Sigmoid colon (tissue), 7 donors: ENCODE data around the gene PTPRH. TPM values are rescaled to one million over a fixed set of nuclear protein-coding genes. Genes with fewer than 3 reads are reported as not detected.
"Not testable (repeated sequence)": the region's sequence is repeated elsewhere in the genome, so short reads cannot be mapped to it uniquely, and the experiment has no call there.

ENCODE experiments used
- DNase-seq: peaks from one replicate; pipeline ENCODE4 v3.0.0-alpha.2; 2019
- H3K27ac ChIP-seq, 4 donors: fragments of 200-600 bp; sonication (generic); one replicate each; pipeline ENCODE4 v1.5.1; 2016 to 2019; ENCODE audit warnings: mild to moderate bottlenecking in 1 of 4
- H3K27me3 ChIP-seq, 3 donors: fragments of 200-600 bp; sonication (generic); one replicate each; pipeline ENCODE4 v1.5.1; 2019; ENCODE audit warnings: mild to moderate bottlenecking in 1 of 3
- H3K36me3 ChIP-seq, 4 donors: fragments of 200-600 bp; sonication (generic); one replicate each; pipeline ENCODE4 v1.5.1; 2016 to 2019
- H3K4me1 ChIP-seq, 4 donors: fragments of 200-600 bp; sonication (generic); one replicate each; pipeline ENCODE4 v1.5.1; 2017 to 2019
- H3K4me3 ChIP-seq, 4 donors: fragments of 200-600 bp; sonication (generic); one replicate each; pipeline ENCODE4 v1.5.1; 2017 to 2019; ENCODE audit warnings: mild to moderate bottlenecking in 2 of 4, moderate library complexity in 1 of 4
- H3K9me3 ChIP-seq, 4 donors: fragments of 200-600 bp in 3 of 4; sonication (generic) in 3 of 4; one replicate each; pipeline versions ENCODE4 v1.5.1 to v1.6.1; 2013 to 2019
- CTCF ChIP-seq, 4 experiments: fragments of 450-650 bp in 3 of 4; fragments of 200-600 bp in 1 of 4; IDR thresholded peaks; one replicate each; pipeline ENCODE4 v1.5.1; 2016 to 2019; ENCODE audit warnings: antibody characterized with exemption in 4 of 4, mild to moderate bottlenecking in 3 of 4, moderate library complexity in 2 of 4
- EP300 ChIP-seq, 4 donors: sonication (generic); formaldehyde crosslinking; IDR thresholded peaks; one replicate each; pipeline ENCODE4 v1.6.1; 2017; ENCODE audit warnings: antibody characterized with exemption in 4 of 4
- POLR2A ChIP-seq, 2 donors: fragments of 450-650 bp; IDR thresholded peaks; one replicate each; pipeline ENCODE4 v1.6.1; 2016; ENCODE audit warnings: antibody characterized with exemption in 2 of 2, mild to moderate bottlenecking in 2 of 2, moderate library complexity in 2 of 2
- POLR2AphosphoS5 ChIP-seq, 4 donors: sonication (generic); formaldehyde crosslinking; IDR thresholded peaks; one replicate each; pipeline ENCODE4 v1.6.1; 2017; ENCODE audit warnings: antibody characterized with exemption in 4 of 4
- WGBS, 2 donors: extraction: QIAGEN DNeasy Blood & Tissue Kit; methylation state at CpG; one replicate each; pipeline ENCODE4 v1.1.7; 2013; 5-methylcytosine and 5-hydroxymethylcytosine counted together
- intact Hi-C: fragments of 100-400 bp; cut with DNase I; formaldehyde crosslinking; loops from one replicate; pipeline ENCODE4 v1.15.1; 2023
- polyA plus RNA-seq, 3 donors: library from polyadenylated mRNA; stranded (reverse); fragments of 200-250 nt; gene quantifications; one replicate each; pipeline ENCODE4 v1.2.3, GENCODE V29; 2013
- total RNA-seq, 4 donors: library from RNA; depleted of rRNA; stranded (reverse); fragments of >200 nt; gene quantifications; one replicate each; pipeline ENCODE4 v1.1.0, GENCODE V29; 2016
- donor health status: healthy with polysubstance abuse.
- donor health status: Bipolar disorder and iron deficiency.
- donor health status: healthy.

Gene PTPRH
- total and polyA plus RNA-seq, 7 donors = 0.95 to 61.3 (median 4.3) TPM

GRCh38 chr19:55174425-55175116, 34.7 kb downstream of the PTPRH start:
- no peak overlapping the region for H3K27ac ChIP-seq
- no peak for TF ChIP-seq EP300 (IDR thresholded peaks at IDR 0.05)
- TF ChIP-seq CTCF (IDR thresholded peaks at IDR 0.05) = no peak
- no peak for TF ChIP-seq POLR2AphosphoS5 (IDR thresholded peaks at IDR 0.05)
- H3K27me3 ChIP-seq = peaks cover 52 to 100% (median 97%) of the 10 kb centered on the region in 3 donors
- no peaks in the 10 kb centered on the region for H3K9me3 ChIP-seq
- no peaks in the 10 kb centered on the region for H3K36me3 ChIP-seq
- intact Hi-C loops = no loop called here
- no peak overlapping the region for H3K4me3 ChIP-seq
- no peak for DNase-seq
- WGBS, 2 donors = 65 to 69% methylated on average over 21 of the region's 21 CpGs
- peaks cover 0 to 29% (median 19%) of the 10 kb centered on the region in 4 donors for H3K4me1 ChIP-seq

GRCh38 chr19:55173714-55174409, 35.4 kb downstream of the PTPRH start:
- TF ChIP-seq CTCF (IDR thresholded peaks at IDR 0.05) = no peak
- no peak for TF ChIP-seq EP300 (IDR thresholded peaks at IDR 0.05)
- TF ChIP-seq POLR2A (IDR thresholded peaks at IDR 0.05) = no peak
- no peak for TF ChIP-seq POLR2AphosphoS5 (IDR thresholded peaks at IDR 0.05)
- no peaks in the 10 kb centered on the region for H3K9me3 ChIP-seq
- H3K4me1 ChIP-seq = peaks cover 0 to 22% (median 12%) of the 10 kb centered on the region in 4 donors
- DNase-seq = no peak
- no peaks in the 10 kb centered on the region for H3K36me3 ChIP-seq
- H3K27me3 ChIP-seq = peaks cover 47 to 100% (median 97%) of the 10 kb centered on the region in 3 donors
- intact Hi-C loops = no loop called here
- no peak overlapping the region for H3K27ac ChIP-seq
- 1% methylated on average over 37 of the region's 37 CpGs for WGBS, 2 donors
- peak overlapping the region in 3 of 4 donors; percentile 21 to 35 (median 31) for H3K4me3 ChIP-seq

GRCh38 chr19:55173186-55173713, 36.1 kb downstream of the PTPRH start:
- H3K4me3 ChIP-seq = peak overlapping the region in 3 of 4 donors; percentile 21 to 35 (median 31)
- no peak for TF ChIP-seq POLR2A (IDR thresholded peaks at IDR 0.05)
- no peak for TF ChIP-seq CTCF (IDR thresholded peaks at IDR 0.05)
- DNase-seq = no peak
- no peaks in the 10 kb centered on the region for H3K36me3 ChIP-seq
- H3K27ac ChIP-seq = no peak overlapping the region
- H3K27me3 ChIP-seq = peaks cover 48 to 100% (median 97%) of the 10 kb centered on the region in 3 donors
- 3 to 8% methylated on average over 32 of the region's 32 CpGs for WGBS, 2 donors
- H3K9me3 ChIP-seq = no peaks in the 10 kb centered on the region
- peaks cover 0 to 19% (median 11%) of the 10 kb centered on the region in 4 donors for H3K4me1 ChIP-seq
- intact Hi-C loops = no loop called here

- WGBS, 2 donors = 19 to 20% methylated on average over 12 of the region's 12 CpGs
- intact Hi-C loops = no loop called here
- H3K27me3 ChIP-seq = peaks cover 47 to 100% (median 96%) of the 10 kb centered on the region in 3 donors
- H3K9me3 ChIP-seq = no peaks in the 10 kb centered on the region
- H3K4me1 ChIP-seq = peaks cover 0 to 19% (median 11%) of the 10 kb centered on the region in 4 donors
- DNase-seq = no peak
- H3K36me3 ChIP-seq = no peaks in the 10 kb centered on the region
- no peak for TF ChIP-seq POLR2A (IDR thresholded peaks at IDR 0.05)
- no peak overlapping the region for H3K4me3 ChIP-seq
- H3K27ac ChIP-seq = no peak overlapping the region
Measured at GRCh38 chr19:55172741-55173140, 36.6 kb downstream of the PTPRH start.

GRCh38 chr19:55172318-55172717, 37.0 kb downstream of the PTPRH start:
- H3K27me3 ChIP-seq = peaks cover 50 to 100% (median 96%) of the 10 kb centered on the region in 3 donors
- intact Hi-C loops = not testable (repeated sequence)
- H3K4me1 ChIP-seq = peaks cover 0 to 19% (median 11%) of the 10 kb centered on the region in 4 donors

More at GRCh38 chr19:55172318-55172717, 37.0 kb downstream of the PTPRH start:
- not testable (repeated sequence) for H3K4me3 ChIP-seq, DNase-seq, H3K9me3 ChIP-seq, H3K27ac ChIP-seq, H3K36me3 ChIP-seq
- WGBS, 2 donors = 59 to 62% methylated on average over 9 of the region's 9 CpGs
